ENCODE measurements around the gene NFKB1. TPM values are rescaled to one million over a fixed set of nuclear protein-coding genes. Genes with fewer than 3 reads are reported as not detected.

Gene NFKB1
- total and polyA plus RNA-seq, 2 donors: 26.0 to 42.6 TPM

- no peak for DNase-seq (ENCODE audit: low read depth in 6 of 9, low spot score in 9 of 9)
- H3K27me3 ChIP-seq (ENCODE audit: control insufficient read depth in 2 of 2, insufficient read depth in 1 of 2, low read length in 1 of 2): no peaks in the 10 kb centered on the region
- no peak overlapping the region for H3K4me3 ChIP-seq (ENCODE audit: low read length in 2 of 2)
- H3K27ac ChIP-seq (ENCODE audit: low read depth in 1 of 2, low read length in 1 of 2): no peak overlapping the region
- H3K9me3 ChIP-seq (ENCODE audit: control insufficient read depth in 2 of 2, insufficient read depth in 1 of 2, low read length in 1 of 2): no peaks in the 10 kb centered on the region
- 97% methylated on average over 3 of the region's 3 CpGs for WGBS
- no peaks in the 10 kb centered on the region for H3K4me1 ChIP-seq (ENCODE audit: control insufficient read depth in 2 of 2, insufficient read depth in 2 of 2, low read length in 2 of 2)
- H3K36me3 ChIP-seq (ENCODE audit: control insufficient read depth in 2 of 2, insufficient read depth in 2 of 2, low read length in 1 of 2): peaks cover 0 to 12% of the 10 kb centered on the region in 2 donors
These were observed 164.4 kb downstream of the NFKB1 start for GRCh38 chr4:102665527-102665926.

Other genes starting within 250 kb of the NFKB1 start
- gene SLC39A8, start 155.9 kb upstream of the NFKB1 start, total RNA-seq: 28.2 TPM
- 23.0 TPM for gene SLC39A8, start 155.9 kb upstream of the NFKB1 start, polyA plus RNA-seq

Measured in thymus (tissue), 11 donors.